ENCODE results near the gene DCDC1.

- no peak for TF ChIP-seq CTCF (conservative IDR thresholded peaks at IDR 0.05)
- TF ChIP-seq ZFX (IDR thresholded peaks at IDR 0.05), result no peak
Observed at GRCh38 chr11:31092638-31093037, 276.9 kb downstream of the DCDC1 start.

Measured in C4-2B (cell line).